Measurements from ENCODE around the gene C4B.
A peak's percentile ranks its signal among the peaks of the same experiment; 100 is the strongest.
"Not testable (repeated sequence)": the region's sequence is repeated elsewhere in the genome, so short reads cannot be mapped to it uniquely, and the experiment has no call there.

Gene C4B

GRCh38 chr6:32047084-32047478, 32.5 kb downstream of the C4B start:
- peaks cover 0 to 6% (median under 1%) of the 10 kb centered on the region in 4 experiments for H3K4me1 ChIP-seq (ENCODE audit: control extremely low read depth in 1 of 4, control insufficient read depth in 4 of 4, insufficient read depth in 4 of 4, low read length in 3 of 4)
- H3K27ac ChIP-seq (ENCODE audit: insufficient read depth in 1 of 2, low read depth in 1 of 2, low read length in 2 of 2, poor library complexity in 1 of 2, severe bottlenecking in 2 of 2): no peak overlapping the region
- 95% methylated on average over 11 of the region's 11 CpGs for WGBS (ENCODE audit: insufficient coverage)
- no peaks in the 10 kb centered on the region for H3K36me3 ChIP-seq (ENCODE audit: control insufficient read depth in 4 of 4, insufficient read depth in 4 of 4, low read length in 3 of 4)
- POLR2A ChIA-PET: no interaction called here
- DNase-seq: no peak
- CTCF ChIA-PET: interaction anchor here (0.8 to 1.7 kb wide), 3 partner anchors 68 to 396 kb away, joined by 3 to 4 read pairs (median 3); no protein-coding TSS in a partner anchor
- no peaks in the 10 kb centered on the region for H3K9me3 ChIP-seq (ENCODE audit: control extremely low read depth in 1 of 5, control insufficient read depth in 4 of 5, insufficient read depth in 2 of 5, low read depth in 1 of 5, low read length in 4 of 5)
- H3K4me3 ChIP-seq (ENCODE audit: control insufficient read depth in 1 of 7, extremely low read depth in 1 of 7, insufficient read depth in 4 of 7, low read depth in 2 of 7, low read length in 6 of 7): no peak overlapping the region
- H3K27me3 ChIP-seq (replicated peaks in 2 of 5; ENCODE audit: control insufficient read depth in 4 of 5, insufficient read depth in 5 of 5, low read length in 4 of 5): no peaks in the 10 kb centered on the region

- no peaks in the 10 kb centered on the region for H3K36me3 ChIP-seq (ENCODE audit: control insufficient read depth in 4 of 4, insufficient read depth in 4 of 4, low read length in 3 of 4)
- WGBS (ENCODE audit: insufficient coverage): 92% methylated on average over 6 of the region's 6 CpGs
- CTCF ChIA-PET: interaction anchor here (0.8 to 1.8 kb wide), 5 partner anchors 11 to 396 kb away, joined by 3 to 6 read pairs (median 3); no protein-coding TSS in a partner anchor
Measured at GRCh38 chr6:32047539-32047854, 32.9 kb downstream of the C4B start.

GRCh38 chr6:32047855-32048766, 33.5 kb downstream of the C4B start:
- WGBS (ENCODE audit: insufficient coverage): 52% methylated on average over 42 of the region's 42 CpGs
- ChIA-PET CTCF (interaction anchor here (1.2 to 1.8 kb wide), 4 partner anchors 10 to 397 kb away, joined by 3 to 6 read pairs (median 4); no protein-coding TSS in a partner anchor), POLR2A (no interaction called here)
- H3K9me3 ChIP-seq (ENCODE audit: control extremely low read depth in 1 of 5, control insufficient read depth in 4 of 5, insufficient read depth in 2 of 5, low read depth in 1 of 5, low read length in 4 of 5): no peaks in the 10 kb centered on the region
- H3K36me3 ChIP-seq (ENCODE audit: control insufficient read depth in 4 of 4, insufficient read depth in 4 of 4, low read length in 3 of 4): no peaks in the 10 kb centered on the region
- no peak overlapping the region for H3K27ac ChIP-seq (ENCODE audit: insufficient read depth in 1 of 2, low read depth in 1 of 2, low read length in 2 of 2, poor library complexity in 1 of 2, severe bottlenecking in 2 of 2)
- peaks cover 0 to 6% (median under 1%) of the 10 kb centered on the region in 4 experiments for H3K4me1 ChIP-seq (ENCODE audit: control extremely low read depth in 1 of 4, control insufficient read depth in 4 of 4, insufficient read depth in 4 of 4, low read length in 3 of 4)
- no peaks in the 10 kb centered on the region for H3K27me3 ChIP-seq (replicated peaks in 2 of 5; ENCODE audit: control insufficient read depth in 4 of 5, insufficient read depth in 5 of 5, low read length in 4 of 5)
- H3K4me3 ChIP-seq (ENCODE audit: control insufficient read depth in 1 of 7, extremely low read depth in 1 of 7, insufficient read depth in 4 of 7, low read depth in 2 of 7, low read length in 6 of 7): peak overlapping the region in 1 of 7 experiments; percentile 48
- DNase-seq: peak; percentile 42 to 63 (median 55)

More at GRCh38 chr6:32047539-32047854, 32.9 kb downstream of the C4B start:
- no peak for DNase-seq
- Histone ChIP-seq H3K27me3 (replicated peaks in 2 of 5; ENCODE audit: control insufficient read depth in 4 of 5, insufficient read depth in 5 of 5, low read length in 4 of 5) (no peaks in the 10 kb centered on the region), H3K4me3 (ENCODE audit: control insufficient read depth in 1 of 7, extremely low read depth in 1 of 7, insufficient read depth in 4 of 7, low read depth in 2 of 7, low read length in 6 of 7) (no peak overlapping the region), H3K27ac (ENCODE audit: insufficient read depth in 1 of 2, low read depth in 1 of 2, low read length in 2 of 2, poor library complexity in 1 of 2, severe bottlenecking in 2 of 2) (no peak overlapping the region), H3K4me1 (ENCODE audit: control extremely low read depth in 1 of 4, control insufficient read depth in 4 of 4, insufficient read depth in 4 of 4, low read length in 3 of 4) (peaks cover 0 to 6% (median under 1%) of the 10 kb centered on the region in 4 experiments), H3K9me3 (ENCODE audit: control extremely low read depth in 1 of 5, control insufficient read depth in 4 of 5, insufficient read depth in 2 of 5, low read depth in 1 of 5, low read length in 4 of 5) (no peaks in the 10 kb centered on the region)
- POLR2A ChIA-PET: no interaction called here

- H3K27ac ChIP-seq (ENCODE audit: insufficient read depth in 1 of 2, low read depth in 1 of 2, low read length in 2 of 2, poor library complexity in 1 of 2, severe bottlenecking in 2 of 2); H3K27me3 ChIP-seq (replicated peaks in 2 of 5; ENCODE audit: control insufficient read depth in 4 of 5, insufficient read depth in 5 of 5, low read length in 4 of 5); H3K9me3 ChIP-seq (ENCODE audit: control extremely low read depth in 1 of 5, control insufficient read depth in 4 of 5, insufficient read depth in 2 of 5, low read depth in 1 of 5, low read length in 4 of 5); H3K4me1 ChIP-seq (ENCODE audit: control extremely low read depth in 1 of 4, control insufficient read depth in 4 of 4, insufficient read depth in 4 of 4, low read length in 3 of 4); H3K4me3 ChIP-seq (ENCODE audit: control insufficient read depth in 1 of 7, extremely low read depth in 1 of 7, insufficient read depth in 4 of 7, low read depth in 2 of 7, low read length in 6 of 7); DNase-seq; H3K36me3 ChIP-seq (ENCODE audit: control insufficient read depth in 4 of 4, insufficient read depth in 4 of 4, low read length in 3 of 4); POLR2A ChIA-PET: not testable (repeated sequence)
- CTCF ChIA-PET: interaction anchor here (1.7 to 1.8 kb wide), 2 partner anchors 9 to 33 kb away, joined by 3 to 6 read pairs; no protein-coding TSS in a partner anchor
- WGBS (ENCODE audit: insufficient coverage): 99% methylated on average over 15 of the region's 21 CpGs
Measured at GRCh38 chr6:32049149-32049548, 34.6 kb downstream of the C4B start.

GRCh38 chr6:32049736-32050135, 35.1 kb downstream of the C4B start:
- H3K4me1 ChIP-seq (ENCODE audit: control extremely low read depth in 1 of 4, control insufficient read depth in 4 of 4, insufficient read depth in 4 of 4, low read length in 3 of 4); H3K4me3 ChIP-seq (ENCODE audit: control insufficient read depth in 1 of 7, extremely low read depth in 1 of 7, insufficient read depth in 4 of 7, low read depth in 2 of 7, low read length in 6 of 7); H3K27ac ChIP-seq (ENCODE audit: insufficient read depth in 1 of 2, low read depth in 1 of 2, low read length in 2 of 2, poor library complexity in 1 of 2, severe bottlenecking in 2 of 2); H3K27me3 ChIP-seq (replicated peaks in 2 of 5; ENCODE audit: control insufficient read depth in 4 of 5, insufficient read depth in 5 of 5, low read length in 4 of 5); H3K36me3 ChIP-seq (ENCODE audit: control insufficient read depth in 4 of 4, insufficient read depth in 4 of 4, low read length in 3 of 4); H3K9me3 ChIP-seq (ENCODE audit: control extremely low read depth in 1 of 5, control insufficient read depth in 4 of 5, insufficient read depth in 2 of 5, low read depth in 1 of 5, low read length in 4 of 5); POLR2A ChIA-PET; CTCF ChIA-PET; DNase-seq: not testable (repeated sequence)
- 100% methylated on average over 1 of the region's 11 CpGs for WGBS (ENCODE audit: insufficient coverage)

GRCh38 chr6:32050562-32050961, 36.0 kb downstream of the C4B start:
- peaks cover 0 to 6% (median under 1%) of the 10 kb centered on the region in 4 experiments for H3K4me1 ChIP-seq (ENCODE audit: control extremely low read depth in 1 of 4, control insufficient read depth in 4 of 4, insufficient read depth in 4 of 4, low read length in 3 of 4)
- no peak for DNase-seq
- no peaks in the 10 kb centered on the region for H3K36me3 ChIP-seq (ENCODE audit: control insufficient read depth in 4 of 4, insufficient read depth in 4 of 4, low read length in 3 of 4)
- no peaks in the 10 kb centered on the region for H3K9me3 ChIP-seq (ENCODE audit: control extremely low read depth in 1 of 5, control insufficient read depth in 4 of 5, insufficient read depth in 2 of 5, low read depth in 1 of 5, low read length in 4 of 5)
- POLR2A ChIA-PET: no interaction called here
- H3K27me3 ChIP-seq (replicated peaks in 2 of 5; ENCODE audit: control insufficient read depth in 4 of 5, insufficient read depth in 5 of 5, low read length in 4 of 5): no peaks in the 10 kb centered on the region
- 96% methylated on average over 4 of the region's 5 CpGs for WGBS (ENCODE audit: insufficient coverage)
- CTCF ChIA-PET: no interaction called here
- no peak overlapping the region for H3K4me3 ChIP-seq (ENCODE audit: control insufficient read depth in 1 of 7, extremely low read depth in 1 of 7, insufficient read depth in 4 of 7, low read depth in 2 of 7, low read length in 6 of 7)
- H3K27ac ChIP-seq (ENCODE audit: insufficient read depth in 1 of 2, low read depth in 1 of 2, low read length in 2 of 2, poor library complexity in 1 of 2, severe bottlenecking in 2 of 2): no peak overlapping the region

- H3K27me3 ChIP-seq (replicated peaks in 2 of 5; ENCODE audit: control insufficient read depth in 4 of 5, insufficient read depth in 5 of 5, low read length in 4 of 5); H3K9me3 ChIP-seq (ENCODE audit: control extremely low read depth in 1 of 5, control insufficient read depth in 4 of 5, insufficient read depth in 2 of 5, low read depth in 1 of 5, low read length in 4 of 5); H3K27ac ChIP-seq (ENCODE audit: insufficient read depth in 1 of 2, low read depth in 1 of 2, low read length in 2 of 2, poor library complexity in 1 of 2, severe bottlenecking in 2 of 2); H3K4me3 ChIP-seq (ENCODE audit: control insufficient read depth in 1 of 7, extremely low read depth in 1 of 7, insufficient read depth in 4 of 7, low read depth in 2 of 7, low read length in 6 of 7); H3K36me3 ChIP-seq (ENCODE audit: control insufficient read depth in 4 of 4, insufficient read depth in 4 of 4, low read length in 3 of 4); DNase-seq; H3K4me1 ChIP-seq (ENCODE audit: control extremely low read depth in 1 of 4, control insufficient read depth in 4 of 4, insufficient read depth in 4 of 4, low read length in 3 of 4): not testable (repeated sequence)
- WGBS (ENCODE audit: insufficient coverage): 96% methylated on average over 20 of the region's 20 CpGs
- POLR2A ChIA-PET: interaction anchor here (0.6 kb wide), 1 partner anchor 1484 kb away, joined by 3 read pairs; no protein-coding TSS in a partner anchor
- CTCF ChIA-PET: interaction anchor here (0.5 to 1.1 kb wide), 3 partner anchors 41 to 1040 kb away, joined by 3 to 4 read pairs (median 3); no protein-coding TSS in a partner anchor
Measured at GRCh38 chr6:32052626-32053025, 38.0 kb downstream of the C4B start.

Measured in common myeloid progenitor, CD34-positive (primary cell).